Stimulated activated CD4-positive, alpha-beta T cell treated with anti-CD3 and anti-CD28 coated beads, TNF-alpha, amount 100 ng/mL, for 48 hours (primary cell): ENCODE data around the gene MSL1.
"Not testable (repeated sequence)": the region's sequence is repeated elsewhere in the genome, so short reads cannot be mapped to it uniquely, and the experiment has no call there.

Experiments used
- DNase-seq, 3 donors: peaks; one replicate each; pipeline ENCODE4 v3.0.0-alpha.2; 2020; ENCODE audit warnings: low read depth in 3 of 3

Gene MSL1

DNA sequence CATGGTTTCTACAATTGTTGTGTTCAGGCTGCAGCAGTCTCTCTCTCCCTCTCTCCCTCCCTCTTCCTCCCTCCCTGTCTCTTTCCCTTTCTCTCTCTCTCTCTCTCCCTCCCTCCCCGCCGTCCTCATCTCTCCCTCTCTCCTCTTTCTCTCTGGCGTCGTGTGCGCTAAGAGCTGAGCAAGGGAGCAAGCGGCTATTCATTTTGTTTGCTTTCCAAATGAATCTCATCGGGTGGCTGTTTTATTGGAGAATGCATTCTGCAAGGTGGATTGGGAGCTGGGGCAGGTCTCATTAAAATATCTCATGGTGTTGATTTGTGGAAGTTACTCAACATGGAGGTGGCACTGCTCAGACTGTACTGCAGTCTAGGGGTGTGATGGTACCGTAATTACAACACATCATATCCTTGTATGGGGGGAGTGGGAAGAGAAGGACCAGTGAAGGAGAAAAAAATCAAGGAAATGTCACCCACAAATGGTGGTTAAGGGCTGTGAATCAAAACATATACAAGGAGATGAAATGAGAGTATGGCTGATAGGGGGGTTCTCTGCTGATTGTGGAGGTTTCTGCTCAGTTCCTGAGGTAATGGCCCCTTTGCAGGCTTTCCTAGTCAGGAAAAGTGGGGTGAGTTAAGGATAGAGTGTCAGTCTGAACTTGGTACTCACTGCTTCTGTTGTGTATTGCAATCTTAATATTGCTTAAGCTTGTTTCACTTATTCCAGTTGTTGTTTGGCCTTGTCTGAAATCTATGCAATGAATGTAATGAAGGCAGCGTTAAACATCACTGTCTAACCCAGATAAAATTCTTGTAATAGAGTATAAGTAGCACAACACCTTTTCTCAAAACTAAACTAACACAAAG, 2.7 kb downstream of the MSL1 start:
- DNase-seq: no peak

GRCh38 chr17:40129498-40129897, 7.7 kb downstream of the MSL1 start:
- DNase-seq: no peak

- no peak for DNase-seq
Observed at GRCh38 chr17:40130352-40131042, 8.7 kb downstream of the MSL1 start.

- DNase-seq: no peak
Observed at GRCh38 chr17:40134184-40134583, 12.4 kb downstream of the MSL1 start.

GRCh38 chr17:40135817-40136216, 14.0 kb downstream of the MSL1 start:
- no peak for DNase-seq

DNA sequence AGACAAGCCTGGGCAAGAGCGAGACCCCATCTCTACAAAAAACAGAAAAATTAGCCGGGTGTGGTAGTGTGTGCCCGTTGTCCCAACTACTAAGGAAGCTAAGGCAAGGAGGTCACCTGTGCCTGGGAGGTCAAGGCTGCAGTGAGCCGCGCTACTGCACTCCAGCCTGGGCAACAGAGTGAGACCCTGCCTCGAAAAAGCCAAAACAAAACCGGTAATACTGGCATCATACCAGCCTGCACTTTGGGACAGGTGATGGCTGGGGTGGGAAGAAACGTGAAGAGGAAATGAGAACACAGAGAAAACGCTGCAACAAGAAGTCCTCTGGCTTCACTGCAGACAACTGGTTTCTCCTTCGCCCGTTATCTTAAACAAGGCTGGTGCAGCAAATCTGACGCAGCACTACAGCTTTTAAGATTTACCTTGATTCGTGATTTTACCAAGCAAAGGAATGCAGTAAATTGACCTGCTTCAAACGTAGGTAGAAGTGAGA, 17.8 kb downstream of the MSL1 start:
- no peak for DNase-seq

DNA sequence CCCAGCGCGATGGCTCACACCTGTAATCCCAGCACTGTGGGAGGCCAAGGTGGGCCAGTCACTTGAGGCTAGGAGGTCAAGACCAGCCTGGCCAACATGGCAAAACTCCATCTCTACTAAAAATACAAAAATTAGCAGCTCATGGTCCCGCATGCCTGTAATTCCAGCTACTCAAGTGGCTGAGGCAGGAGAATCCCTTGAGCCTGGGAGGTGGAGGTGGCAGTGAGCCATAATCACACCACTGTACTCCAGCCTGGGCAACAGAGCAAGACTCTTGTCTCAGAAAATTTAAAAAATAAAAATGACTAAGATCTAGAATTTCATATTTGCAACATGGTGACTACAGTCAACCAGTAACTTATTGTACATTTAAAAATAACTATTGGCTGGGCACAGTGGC, 21.4 kb downstream of the MSL1 start:
- DNase-seq: not testable (repeated sequence)

GRCh38 chr17:40145476-40145875, 23.7 kb downstream of the MSL1 start:
- DNase-seq: no peak

DNA sequence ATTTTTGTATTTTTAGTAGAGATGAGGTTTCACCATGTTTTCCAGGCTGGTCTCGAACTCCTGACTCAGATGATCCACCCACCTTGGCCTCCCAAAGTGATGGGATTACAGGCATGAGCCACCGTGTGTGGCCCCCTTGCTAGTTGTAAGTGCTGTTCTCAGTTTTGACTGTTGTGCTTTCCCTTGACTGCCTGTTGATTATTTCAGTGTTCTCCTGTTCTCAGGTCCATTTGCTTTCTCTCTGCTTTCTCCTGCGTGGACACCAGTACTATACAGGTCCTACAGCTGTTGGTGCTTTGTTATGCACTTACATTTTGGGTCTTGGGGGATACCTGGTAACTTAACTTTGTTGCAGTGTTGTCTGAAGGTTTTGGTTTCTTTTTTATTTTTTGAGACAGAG, 26.8 kb downstream of the MSL1 start:
- DNase-seq: no peak

- no peak for DNase-seq
Observed at GRCh38 chr17:40150276-40150675, 28.5 kb downstream of the MSL1 start.

DNA sequence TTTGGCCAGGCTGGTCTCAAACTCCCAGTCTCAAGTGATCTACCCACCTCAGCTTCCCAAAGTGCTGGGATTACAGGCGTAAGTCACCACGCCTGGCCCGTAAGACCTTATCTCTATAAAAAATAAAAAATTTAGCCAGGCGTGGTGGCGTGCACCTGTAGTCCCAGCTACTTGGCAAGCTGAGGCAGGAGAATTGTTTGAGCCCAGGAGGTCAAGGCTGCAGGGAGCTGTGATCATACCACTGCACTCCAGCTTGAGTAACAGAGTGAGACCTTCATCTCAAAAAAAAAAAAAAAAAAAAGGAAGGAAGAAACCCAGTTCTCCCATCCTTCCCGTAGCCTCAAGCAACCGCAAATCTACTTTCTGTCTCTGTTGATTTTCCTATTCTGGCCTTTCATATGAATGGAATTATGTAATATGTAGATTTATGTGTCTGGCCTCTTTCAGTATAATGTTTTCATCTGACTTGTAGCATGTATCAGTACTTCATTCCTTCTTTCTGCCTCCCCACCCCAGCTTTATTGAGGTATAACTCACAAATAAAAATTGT, 29.7 kb downstream of the MSL1 start:
- DNase-seq: no peak

DNA sequence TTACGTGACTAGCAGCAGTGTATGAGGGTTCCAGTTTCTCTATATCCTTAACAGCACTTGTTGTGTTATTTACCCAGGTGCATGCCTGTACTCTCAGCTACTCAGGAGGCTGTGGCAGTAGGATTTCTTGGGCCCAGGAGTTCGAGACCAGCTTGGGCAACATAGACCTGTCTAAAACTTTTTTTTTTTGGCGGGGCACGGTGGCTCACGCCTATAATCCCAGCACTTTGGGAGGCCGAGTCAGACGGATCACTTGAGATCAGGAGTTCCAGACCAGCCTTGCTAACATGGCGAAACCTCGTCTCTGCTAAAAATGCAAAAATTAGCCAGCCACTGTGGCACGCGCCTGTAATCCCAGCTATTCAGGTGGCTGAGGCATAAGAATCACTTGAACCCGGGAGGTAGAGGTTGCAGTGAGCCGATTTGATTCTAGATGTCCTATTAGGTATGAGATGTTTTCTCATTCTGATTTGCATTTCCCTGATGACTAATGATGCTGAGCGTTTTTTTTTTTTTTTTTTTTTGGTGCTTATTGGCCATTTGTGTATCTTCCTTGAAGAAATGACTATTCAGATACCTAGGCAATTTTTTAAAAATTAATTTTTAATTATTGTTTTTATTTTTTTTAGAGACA, 31.9 kb downstream of the MSL1 start:
- DNase-seq: no peak

DNA sequence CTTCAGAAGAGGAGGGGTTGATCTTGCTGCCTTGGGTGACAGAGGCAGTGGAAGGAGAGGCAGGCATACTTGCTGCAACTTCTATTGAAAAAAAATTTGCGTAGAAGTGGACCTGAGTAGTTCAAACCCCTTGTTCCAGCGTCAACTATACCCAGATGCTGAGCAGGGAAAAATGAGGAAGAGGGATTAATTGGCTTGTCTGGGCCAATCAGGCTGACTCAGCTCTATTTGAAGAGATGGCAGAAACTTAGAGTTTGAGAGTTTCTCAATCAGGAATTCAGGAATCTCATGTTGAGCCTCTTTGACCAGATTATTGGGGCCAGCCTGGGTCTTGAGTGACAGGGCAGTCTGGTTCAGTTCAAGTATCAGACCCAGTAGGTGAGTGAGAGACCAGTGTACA, 36.2 kb downstream of the MSL1 start:
- DNase-seq: no peak

- no peak for DNase-seq
Observed at GRCh38 chr17:40158438-40159013, 36.8 kb downstream of the MSL1 start.

DNA sequence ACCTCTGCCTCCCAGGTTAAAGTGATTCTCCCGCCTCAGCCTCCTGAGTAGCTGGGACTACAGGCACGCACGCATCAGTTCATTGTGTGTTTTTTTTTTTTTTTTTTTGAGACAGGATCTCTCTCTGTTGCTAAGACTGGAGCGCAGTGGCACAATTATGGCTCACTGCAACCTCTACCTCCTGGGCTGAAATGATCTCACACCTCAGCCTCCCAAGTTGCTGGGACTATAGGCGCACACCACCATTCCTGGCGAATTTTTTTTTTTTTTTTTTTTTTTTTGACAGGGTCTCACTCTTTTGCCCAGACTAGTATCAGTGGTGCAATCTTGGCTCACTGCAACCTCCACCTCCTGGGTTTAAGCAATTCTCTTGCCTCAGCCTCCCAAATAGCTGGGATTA, 37.7 kb downstream of the MSL1 start:
- DNase-seq: no peak

- DNase-seq: no peak
Observed at GRCh38 chr17:40167685-40168261, 46.0 kb downstream of the MSL1 start.

- no peak for DNase-seq
Observed at GRCh38 chr17:40168262-40168832, 46.6 kb downstream of the MSL1 start.

- no peak for DNase-seq
Observed at GRCh38 chr17:40170325-40170724, 48.6 kb downstream of the MSL1 start.

DNA sequence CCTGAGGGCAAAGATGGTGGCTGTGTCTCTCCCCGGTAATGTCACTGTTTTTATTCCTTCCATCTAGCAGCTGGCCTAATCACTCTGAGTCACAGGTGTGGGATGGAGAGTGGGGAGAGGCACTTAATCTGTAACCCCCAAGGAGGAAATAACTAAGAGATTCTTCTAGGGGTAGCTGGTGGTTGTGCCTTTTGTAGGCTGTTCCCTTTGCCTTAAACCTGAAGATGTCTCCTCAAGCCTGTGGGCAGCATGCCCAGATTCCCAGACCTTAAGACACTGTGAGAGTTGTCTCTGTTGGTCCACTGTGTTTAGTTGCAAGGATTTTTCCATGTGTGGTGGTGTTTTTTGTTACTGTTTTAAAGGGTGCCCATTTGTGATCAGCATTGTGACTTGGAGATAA, 50.0 kb downstream of the MSL1 start:
- DNase-seq: no peak

DNA sequence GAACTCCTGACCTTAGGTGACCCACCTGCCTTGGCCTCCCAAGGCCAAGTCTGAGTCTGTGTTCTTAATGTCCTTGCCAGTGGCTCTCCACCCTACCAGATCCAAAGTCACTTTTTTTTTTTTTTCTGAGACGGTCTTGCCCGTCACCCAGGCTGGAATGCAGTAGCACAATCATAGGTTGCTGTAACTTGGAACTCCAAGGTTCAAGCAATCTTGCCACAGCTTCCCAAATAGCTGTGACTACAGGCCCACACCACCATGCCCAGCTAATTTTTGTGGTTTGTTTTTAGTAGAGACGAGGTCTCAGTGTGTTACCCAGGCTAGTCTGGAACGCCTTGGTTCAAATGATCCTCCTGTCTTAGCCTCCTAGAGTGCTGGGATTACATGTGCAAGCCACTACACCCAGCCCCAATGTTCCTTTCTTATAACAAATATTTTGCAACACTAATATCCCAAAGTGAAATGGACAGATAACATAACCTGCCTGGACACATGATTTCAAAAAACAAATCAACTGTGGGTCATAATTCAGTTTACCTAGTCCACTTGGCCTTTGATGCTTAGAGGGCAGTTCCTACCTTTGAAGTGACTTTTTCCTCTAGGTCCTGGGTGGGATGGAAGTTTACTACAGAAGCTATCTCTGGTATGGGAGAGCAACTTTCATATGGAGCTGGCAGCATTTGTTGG, 51.5 kb downstream of the MSL1 start:
- DNase-seq: no peak

DNA sequence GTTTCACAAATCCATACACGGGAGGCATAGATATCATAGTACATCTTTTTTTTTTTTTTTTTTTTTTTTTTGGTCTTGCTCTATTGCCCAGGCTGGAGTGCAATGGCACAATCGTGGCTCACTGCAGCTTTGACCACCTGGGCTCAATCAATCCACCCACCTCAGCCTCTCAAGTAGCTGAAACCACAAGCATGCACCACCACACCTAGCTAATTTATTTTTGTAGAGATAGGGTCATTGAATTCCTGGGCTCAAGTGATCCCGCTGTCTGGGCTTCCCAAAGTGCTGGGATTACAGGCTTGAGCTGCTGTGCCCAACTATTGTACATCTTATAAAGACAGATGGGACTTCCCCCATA, 52.0 kb downstream of the MSL1 start:
- DNase-seq: no peak
